Ovary (tissue), 3 donors: ENCODE results near the gene ARMC2.

Source experiments
- CTCF ChIP-seq, 3 donors: fragments of 450-650 bp in 2 of 3; fragments of 200-600 bp in 1 of 3; IDR thresholded peaks; one replicate each; pipeline versions ENCODE4 v1.5.1 to v1.8.0; 2016 to 2022; ENCODE audit warnings: antibody characterized with exemption in 3 of 3, mild to moderate bottlenecking in 1 of 3
- EP300 ChIP-seq: sonication (generic); formaldehyde crosslinking; IDR thresholded peaks from one replicate; pipeline ENCODE4 v1.6.1; 2017; ENCODE audit warnings: antibody characterized with exemption
- donor health status: DM: no; HTN: no; CAD: no.

- TF ChIP-seq EP300 (no peak), CTCF (IDR thresholded peaks at IDR 0.05) (no peak)
Measured at GRCh38 chr6:108966251-108966650, 118.0 kb downstream of the ARMC2 start.
